Stimulated activated CD8-positive, alpha-beta memory T cell treated with anti-CD3 and anti-CD28 coated beads, Interleukin-15, amount 100 ng/mL, for 24 hours (primary cell): ENCODE measurements around the gene CLCN1.

ENCODE experiments used
- DNase-seq: peaks from one replicate; pipeline ENCODE4 v3.0.0-alpha.2; 2020; ENCODE audit warnings: low read depth

CLCN1 gene

DNA sequence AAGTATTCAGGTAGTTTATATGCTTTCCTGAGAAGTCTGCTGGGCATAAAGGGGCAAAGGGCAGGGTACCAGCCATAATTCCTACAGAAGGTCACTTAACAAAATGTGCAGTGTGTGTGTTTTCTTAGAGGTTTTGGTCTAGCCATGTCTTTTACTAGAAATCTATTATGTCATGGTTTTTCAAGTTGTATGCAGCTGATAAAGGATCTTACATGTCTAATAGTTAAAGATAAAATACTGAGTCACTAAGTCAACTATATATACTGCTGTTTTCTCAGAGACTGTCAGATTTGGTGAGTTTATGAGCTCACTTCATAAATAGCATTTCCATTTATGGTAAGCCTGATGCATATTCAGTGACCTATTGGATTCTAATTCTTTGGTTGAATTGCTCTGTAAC is 20.0 kb upstream of the CLCN1 start:
- DNase-seq: no peak

- DNase-seq: no peak
These were observed 19.2 kb upstream of the CLCN1 start for GRCh38 chr7:143296686-143297085.

DNA sequence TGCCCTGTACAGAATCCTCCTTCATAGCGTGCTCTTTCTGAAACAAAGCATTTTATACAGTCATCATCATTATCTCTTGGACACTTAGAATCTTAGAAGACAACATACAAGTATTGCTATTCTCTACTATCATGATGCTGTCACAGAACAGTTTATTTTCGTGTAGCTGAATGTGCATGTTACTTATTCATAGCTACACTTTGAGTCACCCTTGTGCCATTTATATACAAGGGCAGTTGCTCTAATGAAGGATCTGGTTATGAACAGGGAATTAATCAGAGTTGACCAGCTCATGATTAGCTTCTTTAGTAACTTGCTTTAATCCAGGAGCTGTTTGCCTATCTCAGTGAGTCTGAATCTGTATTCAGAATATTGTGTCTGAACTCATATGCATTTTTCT is 16.6 kb upstream of the CLCN1 start:
- no peak for DNase-seq

GRCh38 chr7:143299840-143300239 is 16.1 kb upstream of the CLCN1 start:
- no peak for DNase-seq

DNA sequence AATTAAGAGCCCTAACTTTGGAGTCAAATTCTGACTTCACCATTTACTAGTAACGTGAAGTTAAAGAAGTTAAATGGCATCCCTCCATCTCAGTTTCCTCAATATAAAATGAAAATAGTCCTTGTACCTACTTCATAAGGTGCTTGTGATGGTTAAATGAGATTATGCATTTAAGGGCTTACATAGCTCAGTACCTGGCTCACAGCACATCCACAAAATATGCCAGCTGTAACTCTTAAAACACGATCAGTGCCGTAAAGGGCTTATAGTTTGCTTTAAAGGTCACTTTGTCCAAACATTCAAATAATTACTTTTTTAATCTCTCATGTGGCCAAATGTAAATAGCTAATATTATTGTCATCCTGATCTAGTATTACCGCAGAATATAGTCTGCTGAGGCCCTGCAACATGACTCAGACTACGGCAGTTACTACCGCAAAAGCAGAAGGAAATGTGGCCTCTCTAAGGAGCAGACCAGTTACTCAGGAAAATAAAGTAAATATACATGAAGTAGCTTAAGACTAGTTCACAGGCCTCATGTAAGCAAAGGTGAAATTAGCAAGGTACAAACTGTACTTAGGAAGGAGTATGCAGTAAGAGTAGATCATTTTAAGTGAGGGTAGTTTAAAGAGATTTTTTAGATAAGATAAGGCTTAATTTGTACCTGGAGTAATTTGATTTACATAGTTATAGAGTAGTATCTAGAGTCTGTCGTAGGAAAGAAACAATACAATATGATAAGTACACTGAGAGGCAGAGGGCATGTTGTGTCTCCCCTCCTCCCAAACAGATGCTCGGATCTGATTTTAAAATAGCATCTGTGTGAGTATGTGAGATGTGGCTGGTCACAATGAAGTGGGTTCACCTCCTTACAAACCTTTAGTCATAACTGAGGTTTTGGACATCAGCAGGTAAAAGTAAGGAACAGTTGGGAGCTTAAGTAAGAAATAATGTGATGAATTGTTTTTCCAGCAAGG is 14.7 kb upstream of the CLCN1 start:
- no peak for DNase-seq

DNA sequence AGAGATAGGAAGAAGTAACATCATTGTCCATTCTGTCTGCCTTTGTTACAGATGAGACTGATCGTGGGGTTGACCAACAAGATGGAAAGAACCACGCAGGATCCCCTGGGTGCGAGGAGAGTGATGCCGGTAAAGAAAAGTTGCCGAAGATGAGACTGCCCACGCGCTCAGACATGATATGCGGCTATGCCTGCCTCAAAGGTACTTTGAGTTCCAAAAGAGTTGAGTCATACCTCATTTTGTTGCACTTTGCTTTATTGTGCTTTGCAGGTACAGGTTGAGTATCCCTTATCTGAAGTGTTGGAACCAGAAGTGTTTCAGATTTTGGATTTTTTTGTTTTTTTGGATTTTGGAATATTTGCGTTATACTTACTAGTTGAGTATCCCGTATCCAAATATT is 12.2 kb upstream of the CLCN1 start:
- no peak for DNase-seq

- no peak for DNase-seq
These were observed 11.0 kb upstream of the CLCN1 start for GRCh38 chr7:143304938-143305337.

DNA sequence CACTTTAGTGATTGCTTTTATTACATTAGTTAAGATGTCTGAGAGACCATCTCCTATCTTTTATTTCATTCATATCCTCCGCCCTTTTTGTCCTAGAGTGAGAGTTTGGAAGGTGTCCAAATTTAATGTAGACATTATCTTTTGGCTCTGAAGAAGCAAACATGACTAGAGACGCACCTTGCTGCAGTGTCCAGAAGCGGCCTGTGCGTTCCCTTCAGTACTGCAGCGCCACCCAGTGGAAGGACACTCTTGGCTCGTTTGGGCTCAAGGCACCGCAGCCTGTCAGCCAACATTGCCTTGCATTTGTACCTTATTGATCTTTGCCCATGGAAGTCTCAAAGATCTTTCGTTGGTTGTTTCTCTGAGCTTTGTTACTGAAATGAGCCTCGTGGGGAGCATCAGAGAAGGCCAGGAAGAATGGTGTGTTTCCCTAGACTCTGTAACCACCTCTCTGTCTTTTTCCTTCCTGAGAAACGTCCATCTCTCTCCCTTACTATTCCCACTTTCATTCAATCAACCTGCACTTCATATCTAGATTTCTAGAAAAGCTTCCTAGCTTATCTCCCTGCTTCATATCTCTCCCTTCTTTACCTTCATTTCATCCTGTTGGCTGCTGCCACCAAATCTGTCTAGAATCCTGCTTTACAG is 10.4 kb upstream of the CLCN1 start:
- DNase-seq: peak; percentile 34

DNA sequence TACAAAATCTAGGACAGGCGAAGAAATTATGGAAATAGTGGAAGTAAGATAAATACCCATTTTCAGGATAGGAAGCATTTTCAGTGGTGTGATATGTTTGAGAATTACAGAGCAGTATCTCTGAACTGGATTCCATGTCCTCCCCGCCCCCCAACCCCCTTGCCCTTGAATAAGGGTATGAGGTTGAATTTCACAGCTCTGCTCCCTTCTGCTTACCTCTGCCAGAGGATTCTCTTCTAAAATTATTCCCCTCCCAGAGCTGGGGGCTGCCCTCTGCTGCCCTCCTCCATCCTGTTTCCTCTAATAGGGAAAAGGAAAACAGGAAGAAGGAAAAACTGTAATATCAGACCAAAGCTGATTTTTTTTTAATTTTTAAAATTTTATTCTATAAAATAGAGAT is 7.3 kb upstream of the CLCN1 start:
- DNase-seq: no peak

- DNase-seq: no peak
These were observed 1.8 kb upstream of the CLCN1 start for GRCh38 chr7:143314127-143314526.

DNA sequence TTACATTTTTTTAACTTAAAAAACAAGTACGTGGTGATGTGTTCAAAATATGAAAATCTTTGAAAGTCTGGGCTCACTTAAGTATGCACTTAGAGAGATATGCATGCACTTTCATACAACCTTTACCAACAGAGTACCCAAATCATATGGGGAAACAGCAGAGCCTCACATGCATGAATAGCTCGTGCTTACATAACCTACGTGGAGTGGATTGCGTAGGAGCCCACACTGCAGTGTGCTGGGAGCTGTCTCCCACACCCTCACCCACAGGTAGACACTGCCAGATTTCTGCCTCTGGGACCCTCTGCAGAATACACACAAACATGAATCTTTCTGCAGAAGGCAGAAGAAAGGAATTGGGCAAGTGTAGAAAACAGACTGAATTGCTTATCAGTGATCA is 581 bp downstream of the CLCN1 start:
- DNase-seq: no peak

DNA sequence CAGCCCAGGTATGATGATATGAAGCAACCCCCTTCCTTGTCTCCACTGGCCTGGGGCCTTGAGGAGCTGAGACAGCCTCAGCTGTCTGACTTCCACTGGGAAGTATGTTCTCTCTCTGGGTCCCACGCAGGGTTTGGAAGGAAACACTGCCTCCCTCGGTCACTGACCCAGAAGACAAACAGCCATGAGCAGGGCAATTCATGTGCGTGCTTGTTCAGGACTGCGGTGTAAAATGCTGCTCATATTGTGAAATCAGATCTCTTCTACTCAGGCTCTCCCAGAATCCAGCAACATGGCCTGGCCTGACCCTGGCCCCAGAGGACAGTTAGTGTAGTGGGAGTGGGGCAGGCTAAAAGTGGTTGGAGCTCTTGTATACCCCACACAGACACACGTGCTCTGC is 2.8 kb downstream of the CLCN1 start:
- no peak for DNase-seq

DNA sequence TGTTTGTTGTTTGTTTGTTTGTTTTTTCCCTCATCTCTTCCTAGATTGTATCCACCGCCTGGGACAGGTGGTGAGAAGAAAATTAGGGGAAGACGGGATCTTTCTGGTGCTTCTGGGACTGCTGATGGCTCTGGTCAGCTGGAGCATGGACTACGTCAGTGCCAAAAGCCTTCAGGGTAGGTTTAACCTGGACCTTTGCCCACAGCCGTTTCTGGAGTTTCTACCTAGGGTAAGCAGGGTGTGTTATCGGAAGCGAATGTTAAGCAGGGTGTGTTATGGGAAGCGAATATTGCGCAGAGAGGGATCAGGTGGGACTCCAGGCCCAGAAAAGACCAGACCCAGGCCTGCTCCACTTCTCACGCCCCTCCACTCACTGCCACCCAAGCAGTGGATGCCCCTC is 4.7 kb downstream of the CLCN1 start:
- no peak for DNase-seq

- no peak for DNase-seq
These were observed 5.3 kb downstream of the CLCN1 start for GRCh38 chr7:143321242-143321641.

DNA sequence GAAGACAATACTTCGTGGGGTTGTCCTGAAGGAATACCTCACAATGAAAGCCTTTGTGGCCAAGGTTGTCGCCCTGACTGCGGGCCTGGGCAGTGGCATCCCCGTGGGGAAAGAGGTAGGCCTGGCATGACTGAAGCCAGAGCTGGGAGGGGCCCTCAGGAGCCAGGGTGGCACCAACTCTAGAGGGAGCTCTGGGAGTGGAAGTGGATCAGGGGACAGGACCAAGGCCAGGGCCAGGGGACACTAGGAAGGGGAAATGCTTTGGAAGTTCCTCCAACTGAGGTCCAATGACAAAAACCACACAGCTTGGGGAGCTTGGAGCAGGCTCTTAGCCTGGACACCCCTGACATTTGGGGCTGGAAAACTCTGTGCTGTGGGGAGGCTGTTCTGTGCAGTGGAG is 5.8 kb downstream of the CLCN1 start:
- no peak for DNase-seq

- DNase-seq: no peak
These were observed 7.1 kb downstream of the CLCN1 start for GRCh38 chr7:143322760-143323633.

DNA sequence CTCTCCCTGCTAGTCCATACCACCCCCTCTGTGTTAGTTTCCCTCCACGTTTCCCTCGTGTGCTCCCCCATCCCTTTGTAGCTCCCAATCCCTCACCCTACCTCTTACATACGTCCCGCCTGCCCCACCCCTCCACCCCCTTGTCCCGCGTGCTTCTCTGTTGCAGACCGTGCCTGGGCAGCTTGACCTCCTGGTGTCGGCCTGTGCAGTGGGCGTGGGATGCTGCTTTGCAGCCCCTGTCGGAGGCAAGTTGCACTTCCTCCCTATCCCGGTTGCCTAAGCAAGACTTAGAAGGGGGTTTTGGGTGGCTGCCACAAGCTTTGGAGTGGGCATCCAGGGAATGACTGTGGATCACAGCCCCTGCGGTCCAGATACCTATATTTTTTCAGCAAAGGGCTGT is 7.7 kb downstream of the CLCN1 start:
- DNase-seq: no peak

DNA sequence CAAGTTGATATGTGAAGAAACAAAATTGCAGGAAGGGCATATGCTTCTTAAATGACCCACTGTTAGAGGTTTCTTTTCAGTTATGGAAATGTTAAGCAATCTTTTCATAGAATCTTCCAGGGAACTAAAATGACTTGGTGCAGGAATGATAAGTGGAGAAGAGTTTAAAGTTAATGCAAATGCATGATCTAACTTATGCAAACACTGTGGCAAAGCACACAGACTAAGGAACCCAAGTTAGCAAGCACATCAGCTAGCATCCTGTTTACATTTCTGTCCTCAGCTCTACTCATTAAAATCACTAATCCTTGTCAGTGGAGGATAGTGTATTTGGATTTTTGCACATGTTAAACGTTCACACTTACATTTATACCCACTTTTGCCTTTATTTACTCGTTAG is 9.3 kb downstream of the CLCN1 start:
- no peak for DNase-seq

GRCh38 chr7:143327903-143328302 is 12.0 kb downstream of the CLCN1 start:
- no peak for DNase-seq

GRCh38 chr7:143329471-143330170 is 13.7 kb downstream of the CLCN1 start:
- DNase-seq: no peak

DNA sequence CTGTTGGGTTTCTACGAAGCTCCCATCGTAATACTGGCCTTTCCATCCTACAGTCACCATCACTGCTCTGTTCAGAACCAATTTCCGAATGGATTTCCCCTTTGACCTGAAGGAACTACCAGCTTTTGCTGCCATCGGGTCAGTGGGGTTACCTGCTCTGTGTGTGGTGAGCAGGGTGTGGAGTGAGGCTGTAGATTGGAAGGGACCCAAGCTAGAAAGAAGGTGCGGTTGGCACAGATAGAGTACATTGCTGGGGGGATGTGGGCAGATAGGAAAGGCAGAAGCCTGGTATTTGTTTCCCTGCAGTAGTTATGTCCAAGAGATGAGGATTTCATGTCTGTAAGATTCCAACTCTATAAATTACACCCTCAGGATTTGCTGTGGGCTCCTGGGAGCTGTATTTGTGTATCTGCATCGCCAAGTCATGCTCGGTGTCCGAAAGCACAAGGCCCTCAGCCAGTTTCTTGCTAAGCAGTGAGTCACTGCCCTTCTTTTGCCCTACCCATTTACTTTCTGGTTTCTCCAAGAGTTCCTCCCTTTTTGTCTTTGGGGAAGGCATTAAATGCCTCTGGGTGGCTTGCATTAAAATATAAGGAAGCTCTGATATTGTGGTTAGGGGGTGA is 15.4 kb downstream of the CLCN1 start:
- DNase-seq: no peak
